Loucy (cell line): ENCODE measurements around the gene ALB.

Experiments used
- EZH2phosphoT487 ChIP-seq: fragments of 200-600 bp; IDR thresholded peaks from 2 replicates; pipeline ENCODE4 v1.6.1; 2018; ENCODE audit warnings: antibody characterized with exemption, mild to moderate bottlenecking, moderate library complexity, borderline replicate concordance
- TF ChIP-seq, protein P1 (sequence below): fragments of 200-600 bp; sonication (generic); conservative IDR thresholded peaks from 2 replicates; pipeline ENCODE4 v1.5.1; 2014; ENCODE audit warnings: mild to moderate bottlenecking, antibody characterized with exemption, low read length

GRCh38 chr4:73451404-73451803 is 47.3 kb downstream of the ALB start:
- TF ChIP-seq, protein P1, sequence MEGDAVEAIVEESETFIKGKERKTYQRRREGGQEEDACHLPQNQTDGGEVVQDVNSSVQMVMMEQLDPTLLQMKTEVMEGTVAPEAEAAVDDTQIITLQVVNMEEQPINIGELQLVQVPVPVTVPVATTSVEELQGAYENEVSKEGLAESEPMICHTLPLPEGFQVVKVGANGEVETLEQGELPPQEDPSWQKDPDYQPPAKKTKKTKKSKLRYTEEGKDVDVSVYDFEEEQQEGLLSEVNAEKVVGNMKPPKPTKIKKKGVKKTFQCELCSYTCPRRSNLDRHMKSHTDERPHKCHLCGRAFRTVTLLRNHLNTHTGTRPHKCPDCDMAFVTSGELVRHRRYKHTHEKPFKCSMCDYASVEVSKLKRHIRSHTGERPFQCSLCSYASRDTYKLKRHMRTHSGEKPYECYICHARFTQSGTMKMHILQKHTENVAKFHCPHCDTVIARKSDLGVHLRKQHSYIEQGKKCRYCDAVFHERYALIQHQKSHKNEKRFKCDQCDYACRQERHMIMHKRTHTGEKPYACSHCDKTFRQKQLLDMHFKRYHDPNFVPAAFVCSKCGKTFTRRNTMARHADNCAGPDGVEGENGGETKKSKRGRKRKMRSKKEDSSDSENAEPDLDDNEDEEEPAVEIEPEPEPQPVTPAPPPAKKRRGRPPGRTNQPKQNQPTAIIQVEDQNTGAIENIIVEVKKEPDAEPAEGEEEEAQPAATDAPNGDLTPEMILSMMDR: no peak
- no peak for TF ChIP-seq EZH2phosphoT487
